Measurements from ENCODE around the gene NXPE4. TPM values are rescaled to one million over a fixed set of nuclear protein-coding genes. Genes with fewer than 3 reads are reported as not detected.

The NXPE4 gene
- total and polyA plus RNA-seq, 10 donors = 0.07 to 0.28 (median 0.25) TPM; not detected in 7

GRCh38 chr11:114619659-114620173, 24.1 kb upstream of the NXPE4 start:
- H3K36me3 ChIP-seq = no peaks in the 10 kb centered on the region
- TF ChIP-seq POLR2A (IDR thresholded peaks at IDR 0.05) (no peak), CTCF (IDR thresholded peaks at IDR 0.05 in 8 of 11, conservative IDR thresholded peaks at IDR 0.05 in 3 of 11) (no peak), POLR2AphosphoS5 (IDR thresholded peaks at IDR 0.05) (no peak)
- no peak for DNase-seq
- H3K27me3 ChIP-seq (replicated peaks in 1 of 7) = no peaks in the 10 kb centered on the region
- no peak overlapping the region for H3K4me3 ChIP-seq
- intact Hi-C loops (cut with DNase I; ENCODE audit: low total_unique reads) = no loop called here
- H3K27ac ChIP-seq = no peak overlapping the region
- 74 to 88% (median 84%) methylated on average over 10 of the region's 10 CpGs for WGBS, 5 donors
- H3K9me3 ChIP-seq = peaks cover 0 to 60% (median 16%) of the 10 kb centered on the region in 8 donors
- H3K4me1 ChIP-seq = no peaks in the 10 kb centered on the region

DNA sequence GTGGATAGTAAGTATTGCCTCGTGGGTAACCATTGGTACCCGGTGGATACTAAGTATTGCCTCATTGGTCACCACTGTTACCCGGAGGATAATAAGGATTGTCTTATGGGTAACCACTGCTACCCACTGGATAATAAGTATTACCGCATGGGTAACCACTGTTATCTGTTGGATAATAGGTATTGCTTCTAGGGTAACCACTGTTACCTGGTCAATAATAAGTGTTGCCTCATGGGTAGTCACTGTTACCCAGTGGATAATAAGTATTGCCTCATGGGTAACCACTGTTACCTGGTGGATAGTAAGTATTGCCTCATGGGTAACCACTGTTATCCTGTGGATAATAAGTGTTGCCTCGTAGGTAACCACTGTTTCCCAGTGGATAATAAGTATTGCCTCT, 22.6 kb upstream of the NXPE4 start:
- Histone ChIP-seq H3K27ac (no peak overlapping the region), H3K4me1 (no peaks in the 10 kb centered on the region), H3K4me3 (no peak overlapping the region), H3K36me3 (no peaks in the 10 kb centered on the region), H3K9me3 (peaks cover 0 to 51% (median 12%) of the 10 kb centered on the region in 8 donors), H3K27me3 (replicated peaks in 1 of 7) (no peaks in the 10 kb centered on the region)
- DNase-seq = no peak
- intact Hi-C loops (cut with DNase I; ENCODE audit: low total_unique reads) = no loop called here
- TF ChIP-seq CTCF (IDR thresholded peaks at IDR 0.05 in 8 of 11, conservative IDR thresholded peaks at IDR 0.05 in 3 of 11) = no peak
- no peak for TF ChIP-seq POLR2A (IDR thresholded peaks at IDR 0.05)
- no peak for TF ChIP-seq POLR2AphosphoS5 (IDR thresholded peaks at IDR 0.05)
- WGBS, 5 donors = 95 to 99% (median 96%) methylated on average over 5 of the region's 5 CpGs

DNA sequence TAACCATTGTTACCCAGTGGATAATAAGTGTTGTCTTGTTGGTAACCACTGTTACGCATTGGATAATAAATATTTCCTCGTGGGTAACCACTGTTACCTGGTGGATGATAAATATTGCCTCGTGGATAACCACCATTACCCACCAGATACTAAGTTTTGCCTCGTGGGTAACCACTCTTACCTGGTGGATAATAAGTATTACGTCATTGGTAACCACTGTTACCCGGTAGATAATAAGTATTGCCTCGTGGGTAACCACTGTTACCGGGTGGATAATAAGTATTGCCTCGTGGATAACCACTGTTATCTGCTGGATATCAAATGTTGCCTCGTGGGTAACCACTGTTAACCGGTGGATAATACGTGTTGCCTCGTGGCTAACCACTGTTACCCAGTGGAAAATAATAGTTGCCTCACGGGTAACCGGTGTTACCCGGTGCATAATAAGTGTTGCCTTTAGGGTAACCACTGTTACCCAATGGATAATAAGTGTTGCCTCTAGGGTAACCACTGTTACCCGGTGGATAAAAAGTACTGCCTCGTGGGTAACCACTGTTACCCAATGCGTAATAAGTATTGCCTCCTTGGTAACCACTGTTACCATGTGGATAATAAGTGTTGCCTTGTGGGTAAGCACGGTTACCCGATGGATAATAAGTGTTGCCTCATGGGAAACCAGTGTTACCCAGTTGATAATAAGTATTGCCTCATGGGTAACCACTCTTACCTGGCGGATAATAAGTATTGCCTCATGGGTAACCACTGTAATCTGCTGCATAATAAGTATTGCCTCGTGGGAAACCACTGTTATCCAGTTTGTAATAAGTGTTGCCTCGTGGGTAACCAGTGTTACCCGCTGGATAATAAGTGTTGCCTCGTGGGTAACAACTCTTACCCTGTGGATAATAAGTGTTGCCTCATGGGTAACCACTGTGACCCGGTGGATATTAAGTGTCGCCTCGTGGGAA, 21.9 kb upstream of the NXPE4 start:
- Histone ChIP-seq H3K27ac (no peak overlapping the region), H3K9me3 (peaks cover 0 to 52% (median 9%) of the 10 kb centered on the region in 8 donors), H3K4me1 (no peaks in the 10 kb centered on the region), H3K4me3 (no peak overlapping the region), H3K36me3 (no peaks in the 10 kb centered on the region), H3K27me3 (replicated peaks in 1 of 7) (no peaks in the 10 kb centered on the region)
- intact Hi-C loops (cut with DNase I; ENCODE audit: low total_unique reads) = no loop called here
- 88 to 93% (median 91%) methylated on average over 29 of the region's 29 CpGs for WGBS, 5 donors
- TF ChIP-seq POLR2AphosphoS5 (IDR thresholded peaks at IDR 0.05) = no peak
- no peak for TF ChIP-seq POLR2A (IDR thresholded peaks at IDR 0.05)
- TF ChIP-seq CTCF (IDR thresholded peaks at IDR 0.05 in 8 of 11, conservative IDR thresholded peaks at IDR 0.05 in 3 of 11) = no peak
- no peak for DNase-seq

GRCh38 chr11:114616516-114616915, 20.9 kb upstream of the NXPE4 start:
- TF ChIP-seq POLR2A (IDR thresholded peaks at IDR 0.05) (no peak), CTCF (IDR thresholded peaks at IDR 0.05 in 8 of 11, conservative IDR thresholded peaks at IDR 0.05 in 3 of 11) (no peak), POLR2AphosphoS5 (IDR thresholded peaks at IDR 0.05) (no peak)
- DNase-seq = no peak
- Histone ChIP-seq H3K27ac (no peak overlapping the region), H3K4me1 (no peaks in the 10 kb centered on the region), H3K36me3 (no peaks in the 10 kb centered on the region), H3K27me3 (replicated peaks in 1 of 7) (no peaks in the 10 kb centered on the region), H3K4me3 (no peak overlapping the region), H3K9me3 (peaks cover 0 to 51% (median 9%) of the 10 kb centered on the region in 8 donors)
- WGBS, 5 donors = 84 to 94% (median 90%) methylated on average over 8 of the region's 8 CpGs
- intact Hi-C loops (cut with DNase I; ENCODE audit: low total_unique reads) = no loop called here

All from spleen (tissue), 11 donors.